ENCODE data around the gene CHEK2.

GRCh38 chr22:28741200-28741784 is 328 bp downstream of the CHEK2 start:
- TF ChIP-seq CTCF (IDR thresholded peaks at IDR 0.05) (peak in 1 of 7 experiments; percentile 11), POLR2A (IDR thresholded peaks at IDR 0.05) (no peak)

All from body of pancreas (tissue), 4 donors.